Measurements from ENCODE around the gene MMP24. TPM values are rescaled to one million over a fixed set of nuclear protein-coding genes. Genes with fewer than 3 reads are reported as not detected.

The MMP24 gene
- total RNA-seq, 1 donor from 2014 or later, result 0.40 TPM

DNA sequence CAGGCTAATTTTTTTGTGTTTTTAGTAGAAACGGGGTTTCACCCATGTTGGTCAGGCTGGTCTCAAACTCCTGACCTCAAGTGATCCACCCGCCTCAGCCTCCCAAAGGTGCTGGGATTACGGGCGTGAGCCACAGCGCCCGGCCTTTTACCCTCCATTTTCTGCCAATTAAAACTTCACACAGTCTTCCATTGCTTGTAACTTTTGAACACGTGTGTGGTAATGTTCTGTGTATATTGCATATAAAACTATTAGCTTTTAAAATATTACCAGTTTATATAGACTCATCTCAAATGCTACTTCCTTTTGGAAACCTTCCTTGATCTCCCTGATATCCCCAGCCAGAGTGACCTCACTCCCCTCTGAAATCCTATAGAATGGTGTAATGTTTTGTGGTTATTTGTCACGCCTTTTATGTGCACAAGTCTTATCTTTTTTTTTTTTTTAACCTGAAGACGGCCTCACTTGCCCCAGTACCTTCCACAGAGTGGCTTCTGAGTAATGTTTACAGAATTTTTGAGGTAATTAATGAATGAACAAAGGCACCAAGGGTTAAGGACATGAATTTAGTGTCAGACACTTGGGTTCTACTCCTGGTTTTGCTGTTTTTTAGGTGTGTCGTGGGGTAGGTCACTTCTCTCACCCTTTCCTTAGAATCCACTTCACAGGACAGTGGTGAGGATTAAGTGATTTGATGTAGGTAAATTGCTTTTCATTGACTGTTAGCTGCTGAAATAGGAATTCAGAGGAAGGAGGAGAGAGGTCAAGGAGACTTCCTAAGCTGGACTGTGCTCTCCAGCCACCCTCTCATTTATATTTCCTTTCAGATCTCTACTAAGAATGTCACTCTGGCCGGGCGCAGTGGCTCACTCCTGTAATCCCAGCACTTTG is 11.2 kb upstream of the MMP24 start:
- no peak for DNase-seq (ENCODE audit: low spot score)
- intact Hi-C loops (cut with DNase I), result no loop called here

- intact Hi-C loops (cut with DNase I), result no loop called here
- no peak for DNase-seq (ENCODE audit: low spot score)
Observed at GRCh38 chr20:35216541-35216940, 9.9 kb upstream of the MMP24 start.

- no peak for DNase-seq (ENCODE audit: low spot score)
- intact Hi-C loops (cut with DNase I), result no loop called here
Observed at GRCh38 chr20:35223941-35224340, 2.5 kb upstream of the MMP24 start.

GRCh38 chr20:35224536-35224935 is 2.0 kb upstream of the MMP24 start:
- intact Hi-C loops (cut with DNase I), result no loop called here
- DNase-seq (ENCODE audit: low spot score), result no peak

DNA sequence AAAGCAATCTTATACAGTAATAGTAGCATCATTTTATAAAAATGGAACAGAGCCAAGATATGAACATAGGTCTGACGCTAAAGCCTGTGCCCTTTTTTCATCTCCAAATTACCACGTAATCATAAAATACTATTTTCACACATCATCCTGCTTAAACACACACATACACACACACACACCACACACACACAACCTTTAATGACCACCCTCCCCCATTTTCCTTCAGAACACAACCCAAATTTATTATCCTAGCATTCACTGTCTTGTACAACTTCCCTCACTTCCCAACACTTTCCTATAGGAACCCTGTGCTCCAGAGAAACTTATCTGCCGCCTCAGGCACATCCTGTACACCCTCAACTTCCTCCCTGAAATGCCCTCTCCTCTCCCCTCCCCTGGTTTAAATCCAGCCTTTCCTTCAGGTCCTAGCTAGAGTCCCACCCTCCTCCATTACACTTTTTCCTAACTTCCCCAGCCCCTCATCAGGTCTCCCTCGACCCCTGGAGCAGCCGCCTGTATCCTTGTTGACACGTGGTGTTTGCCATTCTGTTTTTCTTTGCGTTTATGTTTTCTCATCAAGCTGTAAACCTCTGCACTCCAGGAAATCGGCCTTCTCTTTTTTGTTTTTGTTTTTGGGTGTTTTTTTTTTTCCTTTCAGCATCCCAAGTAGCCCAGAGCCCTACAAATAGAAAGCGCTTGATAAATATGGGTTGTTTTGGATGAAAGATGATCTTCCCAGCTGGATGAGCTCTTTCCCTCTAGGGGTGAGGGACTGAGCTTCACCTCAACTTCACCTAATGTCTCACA is 968 bp upstream of the MMP24 start:
- intact Hi-C loops (cut with DNase I), result no loop called here
- DNase-seq (ENCODE audit: low spot score), result no peak

DNA sequence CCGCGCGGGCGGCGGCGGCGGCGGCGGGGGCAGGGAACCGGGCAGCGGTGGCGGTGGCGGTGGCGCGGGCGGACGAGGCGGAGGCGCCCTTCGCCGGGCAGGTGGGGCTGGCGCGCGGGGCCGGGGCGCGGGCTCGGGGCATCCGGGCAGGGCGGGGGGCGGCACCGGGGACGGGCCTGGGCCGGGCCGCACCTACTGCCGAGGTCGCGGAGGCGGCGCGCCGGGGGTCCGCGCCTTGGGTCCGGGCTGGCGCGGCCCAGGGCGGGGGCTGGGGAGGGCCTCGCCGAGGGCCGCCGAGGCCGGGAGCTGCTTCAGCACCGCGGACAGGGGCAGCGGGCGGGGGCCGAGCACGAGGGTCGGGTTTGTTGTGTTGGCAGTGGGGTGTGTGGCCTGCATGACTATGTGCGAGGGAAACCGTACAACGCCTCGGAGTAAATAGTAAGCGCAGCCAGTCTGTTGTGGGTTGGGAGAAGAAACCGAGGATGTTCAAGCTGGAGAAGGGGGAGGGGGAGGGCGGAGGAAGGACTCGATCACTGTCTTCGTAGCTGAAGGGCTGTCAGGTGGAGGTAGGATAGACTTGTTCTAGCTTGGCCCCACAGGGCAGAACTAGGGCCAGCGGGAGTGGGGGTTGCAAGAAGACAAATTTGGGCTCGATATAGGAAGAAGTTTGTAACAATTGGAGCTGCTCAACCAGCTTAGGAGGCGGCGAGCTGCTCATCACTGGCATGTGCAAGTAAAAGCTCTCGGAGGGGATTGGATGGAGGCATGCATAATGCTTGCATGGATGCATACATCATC is 593 bp downstream of the MMP24 start:
- DNase-seq (ENCODE audit: low spot score), result no peak
- intact Hi-C loops (cut with DNase I), result no loop called here

DNA sequence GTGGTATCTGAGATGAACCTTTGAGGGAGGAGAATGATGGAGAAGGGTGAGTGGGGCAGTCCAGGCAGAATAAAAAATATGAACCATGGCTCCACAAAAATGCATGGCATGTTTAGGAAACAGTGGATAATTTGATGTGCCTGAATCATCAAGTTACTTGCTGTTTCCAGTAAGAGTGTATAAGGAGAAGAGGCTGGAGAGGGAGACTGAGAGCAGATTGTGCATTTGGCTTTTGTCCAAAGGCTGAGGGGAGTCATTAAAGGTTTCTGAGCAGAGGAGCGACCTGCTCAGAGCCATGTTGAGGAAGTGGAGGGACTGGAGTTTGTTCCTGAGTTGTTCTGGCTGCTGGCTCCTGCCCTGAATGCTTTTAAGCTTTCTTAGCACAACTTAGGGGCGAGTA is 6.1 kb downstream of the MMP24 start:
- DNase-seq (ENCODE audit: low spot score), result no peak
- intact Hi-C loops (cut with DNase I), result no loop called here

- DNase-seq (ENCODE audit: low spot score), result no peak
- intact Hi-C loops (cut with DNase I), result no loop called here
Observed at GRCh38 chr20:35235881-35236280, 9.4 kb downstream of the MMP24 start.

DNA sequence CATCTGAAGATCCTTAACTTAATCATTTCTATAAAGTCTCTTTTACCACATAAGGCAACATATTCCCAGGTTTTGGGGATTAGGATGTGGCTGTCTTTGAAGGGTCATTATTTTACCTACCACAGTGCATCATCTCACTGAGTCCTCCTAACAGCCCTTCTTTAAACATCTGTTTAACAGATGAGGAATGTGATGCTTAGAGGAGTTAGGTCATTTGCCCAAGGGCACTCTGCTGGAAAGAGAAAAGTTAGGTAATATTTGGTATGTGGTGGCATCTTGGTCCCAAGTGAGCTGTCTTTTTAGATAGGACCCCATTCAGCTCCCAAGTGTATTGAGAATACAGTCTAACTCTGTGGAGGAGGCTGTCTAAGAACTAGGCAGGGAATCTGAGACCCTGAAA is 11.0 kb downstream of the MMP24 start:
- intact Hi-C loops (cut with DNase I), result no loop called here

GRCh38 chr20:35238170-35238569 is 11.7 kb downstream of the MMP24 start:
- intact Hi-C loops (cut with DNase I), result no loop called here
- DNase-seq (ENCODE audit: low spot score), result no peak

More for the DNA sequence above, 11.0 kb downstream of the MMP24 start:
- no peak for DNase-seq (ENCODE audit: low spot score)

- no peak for DNase-seq (ENCODE audit: low spot score)
- intact Hi-C loops (cut with DNase I), result no loop called here
Observed at GRCh38 chr20:35238735-35239134, 12.2 kb downstream of the MMP24 start.

- intact Hi-C loops (cut with DNase I), result no loop called here
- DNase-seq (ENCODE audit: low spot score), result no peak
Observed at GRCh38 chr20:35240083-35240810, 13.8 kb downstream of the MMP24 start.

DNA sequence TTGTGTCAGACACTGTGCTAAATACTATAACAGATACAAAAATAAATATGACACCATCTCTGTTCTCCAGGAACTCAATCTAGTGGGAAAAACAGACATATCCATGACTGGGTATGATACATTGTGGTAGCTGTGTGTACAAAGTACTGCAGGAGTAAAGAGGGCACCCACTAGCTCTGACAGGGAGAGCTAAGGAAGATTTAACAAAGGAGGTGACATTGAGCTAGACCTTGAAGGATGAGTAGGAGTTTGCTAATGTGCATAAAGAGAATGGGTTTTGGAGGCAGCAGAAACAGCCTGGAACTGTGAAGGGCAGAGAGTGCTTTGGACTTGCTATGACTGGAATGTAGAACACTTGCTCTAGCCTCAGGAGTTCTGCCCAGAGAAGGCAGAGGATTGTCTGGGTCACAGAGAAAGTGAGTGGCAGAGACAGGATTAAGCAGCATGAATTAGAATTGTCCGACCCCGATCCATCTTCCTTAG is 14.4 kb downstream of the MMP24 start:
- intact Hi-C loops (cut with DNase I), result no loop called here

GRCh38 chr20:35243317-35243716 is 16.8 kb downstream of the MMP24 start:
- DNase-seq (ENCODE audit: low spot score), result no peak
- intact Hi-C loops (cut with DNase I), result no loop called here

More for the DNA sequence above, 14.4 kb downstream of the MMP24 start:
- no peak for DNase-seq (ENCODE audit: low spot score)

- DNase-seq (ENCODE audit: low spot score), result no peak
- intact Hi-C loops (cut with DNase I), result no loop called here
Observed at GRCh38 chr20:35243986-35244385, 17.5 kb downstream of the MMP24 start.

- intact Hi-C loops (cut with DNase I), result no loop called here
- no peak for DNase-seq (ENCODE audit: low spot score)
Observed at GRCh38 chr20:35246723-35247122, 20.2 kb downstream of the MMP24 start.

DNA sequence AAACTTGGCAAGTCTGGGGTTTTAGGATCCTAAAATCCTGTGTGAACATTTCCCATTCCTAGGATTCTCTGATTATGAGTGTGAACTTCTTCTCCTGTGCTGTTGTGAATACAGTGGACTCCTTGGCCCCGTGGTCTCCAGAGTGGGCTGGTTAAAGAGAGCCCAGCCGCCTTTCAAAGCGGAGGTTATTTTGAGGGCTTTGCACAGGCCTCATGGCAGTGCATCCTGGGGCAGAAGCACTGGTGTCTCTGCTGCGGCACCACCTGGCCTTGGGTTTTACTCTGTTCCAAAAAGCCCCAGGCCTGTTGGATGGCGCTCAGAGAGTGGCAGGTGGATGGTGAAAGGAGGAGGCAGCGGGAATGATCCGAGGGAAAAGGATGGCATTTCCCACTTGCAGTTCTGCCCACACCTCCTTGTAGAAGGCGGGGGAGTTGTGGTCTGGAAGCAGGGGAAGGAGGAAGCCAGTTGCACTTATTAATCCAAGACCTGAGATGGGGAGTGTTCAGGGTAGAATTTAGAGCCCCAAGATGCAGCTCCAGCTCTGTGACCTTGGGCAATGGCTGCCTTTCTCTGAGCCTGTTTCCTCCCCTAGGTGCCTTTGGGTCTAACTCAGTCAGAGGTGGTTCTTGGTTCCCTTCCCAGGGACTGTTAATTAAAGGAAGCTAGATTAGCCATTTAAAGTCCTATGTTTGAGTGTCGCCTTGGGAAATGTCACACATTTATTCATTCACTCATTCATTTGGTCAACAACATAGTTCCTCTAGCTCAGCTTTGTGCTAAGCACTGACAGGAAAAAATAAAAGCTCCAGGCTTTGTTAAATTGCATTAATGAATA is 22.4 kb downstream of the MMP24 start:
- intact Hi-C loops (cut with DNase I), result no loop called here
- DNase-seq (ENCODE audit: low spot score), result no peak

DNA sequence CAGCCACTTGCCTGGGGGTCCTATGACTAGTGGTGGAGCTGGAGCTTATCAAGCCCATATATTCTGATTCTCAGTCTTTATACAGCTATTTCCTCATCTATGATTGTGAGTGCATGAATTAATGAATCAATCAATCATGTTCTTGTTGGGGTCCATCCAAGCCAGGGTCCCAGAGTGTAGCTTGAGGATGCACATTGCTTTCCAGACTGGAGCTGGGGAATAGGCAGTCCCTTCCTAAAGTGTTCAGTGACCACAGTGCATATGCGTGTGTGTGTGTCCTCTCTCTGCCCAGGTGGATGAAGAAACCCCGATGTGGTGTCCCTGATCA is 25.1 kb downstream of the MMP24 start:
- intact Hi-C loops (cut with DNase I), result no loop called here
- DNase-seq (ENCODE audit: low spot score), result no peak

Data from cardiac septum (tissue), 1 donor.